PFSK-1 (cell line): Measurements from ENCODE around the gene THG1L.

Source experiments
- FOXP2 ChIP-seq: optimal IDR thresholded peaks from 2 replicates; pipeline ENCODE3; 2011; ENCODE audit warnings: borderline replicate concordance, control low read depth, inconsistent platforms; ENCODE audit not compliant: insufficient read depth; ENCODE audit errors: extremely low read length, extremely low read depth
- POLR2AphosphoS5 ChIP-seq: IDR thresholded peaks from 2 replicates; pipeline ENCODE4 v1.6.1; 2012; ENCODE audit warnings: low read depth, mild to moderate bottlenecking, control low read depth, low read length, moderate library complexity
- SIN3A ChIP-seq: IDR thresholded peaks from 2 replicates; pipeline ENCODE4 v1.6.1; 2012; ENCODE audit warnings: mild to moderate bottlenecking, low read length, moderate library complexity, borderline replicate concordance; ENCODE audit not compliant: insufficient read depth
- TAF1 ChIP-seq: IDR thresholded peaks from 2 replicates; pipeline ENCODE4 v1.6.1; 2012; ENCODE audit warnings: low read length, control low read depth, borderline replicate concordance; ENCODE audit not compliant: insufficient read depth
- TF ChIP-seq, protein P1 (sequence below), 2 experiments: IDR thresholded peaks; 2 replicates each; pipeline versions ENCODE4 v1.6.1 to v1.8.0; 2011 to 2012; ENCODE audit warnings: low read depth in 2 of 2, low read length in 2 of 2, control low read depth in 1 of 2, inconsistent platforms in 1 of 2, mild to moderate bottlenecking in 1 of 2, moderate library complexity in 1 of 2; ENCODE audit not compliant: insufficient read depth in 1 of 2

Gene THG1L

DNA sequence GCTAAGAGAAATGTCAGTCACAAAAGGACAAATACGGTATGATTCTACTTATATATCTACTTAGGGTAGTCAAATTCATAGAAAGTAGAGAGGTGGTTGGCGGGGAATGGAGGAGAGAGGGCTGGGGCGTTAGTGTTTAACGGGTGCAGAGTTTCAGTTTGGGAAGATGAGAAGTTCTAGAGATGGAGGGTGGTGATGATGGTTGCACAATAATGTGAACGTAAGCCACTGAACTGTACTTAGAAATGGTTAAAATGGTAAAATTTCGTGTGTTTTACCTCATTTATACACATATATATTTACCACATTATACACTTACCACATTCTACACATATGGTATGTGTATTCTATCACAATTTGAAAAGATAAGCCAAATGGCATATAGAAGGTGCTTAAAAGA lies 48.0 kb downstream of the THG1L start:
- TF ChIP-seq, protein P1, sequence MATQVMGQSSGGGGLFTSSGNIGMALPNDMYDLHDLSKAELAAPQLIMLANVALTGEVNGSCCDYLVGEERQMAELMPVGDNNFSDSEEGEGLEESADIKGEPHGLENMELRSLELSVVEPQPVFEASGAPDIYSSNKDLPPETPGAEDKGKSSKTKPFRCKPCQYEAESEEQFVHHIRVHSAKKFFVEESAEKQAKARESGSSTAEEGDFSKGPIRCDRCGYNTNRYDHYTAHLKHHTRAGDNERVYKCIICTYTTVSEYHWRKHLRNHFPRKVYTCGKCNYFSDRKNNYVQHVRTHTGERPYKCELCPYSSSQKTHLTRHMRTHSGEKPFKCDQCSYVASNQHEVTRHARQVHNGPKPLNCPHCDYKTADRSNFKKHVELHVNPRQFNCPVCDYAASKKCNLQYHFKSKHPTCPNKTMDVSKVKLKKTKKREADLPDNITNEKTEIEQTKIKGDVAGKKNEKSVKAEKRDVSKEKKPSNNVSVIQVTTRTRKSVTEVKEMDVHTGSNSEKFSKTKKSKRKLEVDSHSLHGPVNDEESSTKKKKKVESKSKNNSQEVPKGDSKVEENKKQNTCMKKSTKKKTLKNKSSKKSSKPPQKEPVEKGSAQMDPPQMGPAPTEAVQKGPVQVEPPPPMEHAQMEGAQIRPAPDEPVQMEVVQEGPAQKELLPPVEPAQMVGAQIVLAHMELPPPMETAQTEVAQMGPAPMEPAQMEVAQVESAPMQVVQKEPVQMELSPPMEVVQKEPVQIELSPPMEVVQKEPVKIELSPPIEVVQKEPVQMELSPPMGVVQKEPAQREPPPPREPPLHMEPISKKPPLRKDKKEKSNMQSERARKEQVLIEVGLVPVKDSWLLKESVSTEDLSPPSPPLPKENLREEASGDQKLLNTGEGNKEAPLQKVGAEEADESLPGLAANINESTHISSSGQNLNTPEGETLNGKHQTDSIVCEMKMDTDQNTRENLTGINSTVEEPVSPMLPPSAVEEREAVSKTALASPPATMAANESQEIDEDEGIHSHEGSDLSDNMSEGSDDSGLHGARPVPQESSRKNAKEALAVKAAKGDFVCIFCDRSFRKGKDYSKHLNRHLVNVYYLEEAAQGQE (IDR thresholded peaks at IDR 0.05; ENCODE audit: insufficient read depth in 1 of 2, low read depth in 2 of 2, low read length in 2 of 2) = no peak
- TF ChIP-seq POLR2AphosphoS5 = no peak
- no peak for TF ChIP-seq FOXP2
- no peak for TF ChIP-seq TAF1
- no peak for TF ChIP-seq SIN3A

DNA sequence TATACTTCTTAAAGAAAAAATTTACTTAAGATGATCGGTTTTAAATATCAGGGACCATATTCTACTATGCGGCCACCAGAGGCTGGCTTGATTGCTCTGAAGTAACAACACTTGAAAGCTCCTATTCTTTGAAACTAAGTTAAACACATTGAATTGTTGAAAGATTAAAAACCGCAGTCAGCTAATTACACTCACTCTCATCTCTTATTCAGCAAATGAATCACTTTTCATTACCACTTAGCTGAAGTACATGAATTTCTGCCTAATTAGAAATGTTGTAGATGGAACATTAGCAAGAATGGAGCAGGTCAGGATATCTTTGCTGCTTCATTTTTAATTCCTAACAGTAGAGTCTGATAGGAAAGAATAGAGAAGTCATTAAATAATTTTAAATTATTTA lies 54.6 kb downstream of the THG1L start:
- TF ChIP-seq, protein P1 (IDR thresholded peaks at IDR 0.05; ENCODE audit: insufficient read depth in 1 of 2, low read depth in 2 of 2, low read length in 2 of 2) = no peak
- no peak for TF ChIP-seq SIN3A
- TF ChIP-seq POLR2AphosphoS5 = no peak
- no peak for TF ChIP-seq TAF1
- no peak for TF ChIP-seq FOXP2
